Vagina (tissue), 2 donors: Measurements from ENCODE around the gene NDUFAB1. TPM values are rescaled to one million over a fixed set of nuclear protein-coding genes. Genes with fewer than 3 reads are reported as not detected.

ENCODE experiments used
- DNase-seq, 2 donors: peaks; one replicate each; pipeline ENCODE4 v3.0.0-alpha.2; 2017; ENCODE audit errors: extremely low spot score in 2 of 2
- H3K27ac ChIP-seq: fragments of 200-600 bp; sonication (generic); one replicate; pipeline ENCODE4 v1.5.1; 2019
- H3K27me3 ChIP-seq: fragments of 200-600 bp; sonication (generic); one replicate; pipeline ENCODE4 v1.5.1; 2019
- H3K36me3 ChIP-seq, 2 donors: fragments of 200-600 bp; sonication (generic); one replicate each; pipeline ENCODE4 v1.5.1; 2017 to 2019
- H3K4me1 ChIP-seq: fragments of 200-600 bp; sonication (generic); one replicate; pipeline ENCODE4 v1.5.1; 2019
- H3K4me3 ChIP-seq, 2 donors: fragments of 200-600 bp; sonication (generic); 1 replicate in 1 of 2; 2 replicates in 1 of 2; pipeline ENCODE4 v1.5.1; 2016 to 2019
- H3K9me3 ChIP-seq: fragments of 200-600 bp; sonication (generic); one replicate; pipeline ENCODE4 v1.5.1; 2019
- CTCF ChIP-seq, 3 experiments: fragments of 450-650 bp in 2 of 3; fragments of 200-600 bp in 1 of 3; sonication (generic) in 1 of 3; IDR thresholded peaks; one replicate each; pipeline ENCODE4 v1.5.1; 2017 to 2019; ENCODE audit warnings: antibody characterized with exemption in 3 of 3, mild to moderate bottlenecking in 2 of 3, moderate library complexity in 2 of 3
- POLR2A ChIP-seq, 2 donors: fragments of 450-650 bp; IDR thresholded peaks; one replicate each; pipeline ENCODE4 v1.6.1; 2017; ENCODE audit warnings: antibody characterized with exemption in 2 of 2, mild to moderate bottlenecking in 2 of 2, moderate library complexity in 2 of 2
- POLR2AphosphoS5 ChIP-seq, 2 donors: sonication (generic); formaldehyde crosslinking; IDR thresholded peaks; one replicate each; pipeline ENCODE4 v1.9.0; 2017; ENCODE audit warnings: antibody characterized with exemption in 2 of 2, mild to moderate bottlenecking in 2 of 2, low read depth in 1 of 2; ENCODE audit not compliant: insufficient read depth in 1 of 2
- intact Hi-C: fragments of 100-400 bp; cut with DNase I; formaldehyde crosslinking; loops from one replicate; pipeline ENCODE4 v1.15.1; 2023
- total RNA-seq: library from RNA; depleted of rRNA; stranded (reverse); fragments of >200 nt; gene quantifications from one replicate; pipeline ENCODE4 v1.2.3, GENCODE V29; 2016

NDUFAB1 gene
- total RNA-seq, 1 donor from 2014 or later = 68.8 TPM

GRCh38 chr16:23534868-23535860 is 61.0 kb downstream of the NDUFAB1 start:
- no peaks in the 10 kb centered on the region for H3K9me3 ChIP-seq
- no peaks in the 10 kb centered on the region for H3K4me1 ChIP-seq
- peaks cover 0 to 53% of the 10 kb centered on the region in 2 donors for H3K36me3 ChIP-seq
- no peak for DNase-seq
- intact Hi-C loops = no loop called here
- H3K27ac ChIP-seq = no peak overlapping the region
- TF ChIP-seq POLR2A (IDR thresholded peaks at IDR 0.05) = no peak
- TF ChIP-seq POLR2AphosphoS5 (IDR thresholded peaks at IDR 0.05; ENCODE audit: insufficient read depth in 1 of 2, low read depth in 1 of 2) = no peak
- no peak for TF ChIP-seq CTCF (IDR thresholded peaks at IDR 0.05)
- no peaks in the 10 kb centered on the region for H3K27me3 ChIP-seq
- H3K4me3 ChIP-seq = no peak overlapping the region

- Histone ChIP-seq H3K27me3 (no peaks in the 10 kb centered on the region), H3K36me3 (peaks cover 0 to 68% of the 10 kb centered on the region in 2 donors)
Observed at GRCh38 chr16:23532448-23532847, 63.7 kb downstream of the NDUFAB1 start.

More at GRCh38 chr16:23532448-23532847, 63.7 kb downstream of the NDUFAB1 start:
- H3K9me3 ChIP-seq = no peaks in the 10 kb centered on the region
- H3K4me1 ChIP-seq = no peaks in the 10 kb centered on the region
- no peak overlapping the region for H3K27ac ChIP-seq
- DNase-seq = no peak
- intact Hi-C loops = no loop called here
- H3K4me3 ChIP-seq = no peak overlapping the region
- TF ChIP-seq POLR2A (IDR thresholded peaks at IDR 0.05) = no peak

Other genes starting within 250 kb of the NDUFAB1 start
- gene COG7, start 143.1 kb downstream of the NDUFAB1 start, total RNA-seq = 21.4 TPM
- 39.0 TPM for gene GGA2, start 85.8 kb downstream of the NDUFAB1 start, total RNA-seq
- gene EARS2, start 39.0 kb downstream of the NDUFAB1 start, total RNA-seq = 46.7 TPM
- gene UBFD1, start 38.6 kb downstream of the NDUFAB1 start, total RNA-seq = 57.2 TPM
- 10.1 TPM for gene PALB2, start 45.0 kb upstream of the NDUFAB1 start, total RNA-seq
- 23.6 TPM for gene DCTN5, start 45.1 kb upstream of the NDUFAB1 start, total RNA-seq
- gene PLK1, start 82.6 kb upstream of the NDUFAB1 start, total RNA-seq = 8.1 TPM
- gene ERN2, start 116.9 kb upstream of the NDUFAB1 start, total RNA-seq = not detected
- gene CHP2, start 158.7 kb upstream of the NDUFAB1 start, total RNA-seq = 2.5 TPM
- 9.1 TPM for gene PRKCB, start 239.7 kb upstream of the NDUFAB1 start, total RNA-seq